K562 (cell line): Measurements from ENCODE around the gene TRPM4. TPM values are rescaled to one million over a fixed set of nuclear protein-coding genes. Genes with fewer than 3 reads are reported as not detected.

Experiments used
- BRF1 ChIP-seq: IDR thresholded peaks from 3 replicates; pipeline ENCODE4 v1.6.1; 2011; ENCODE audit warnings: borderline replicate concordance, mild to moderate bottlenecking; ENCODE audit not compliant: insufficient read length; ENCODE audit errors: extremely low read depth
- CEBPG ChIP-seq, 3 experiments: fragments of 200-800 bp in 1 of 3; sonication (Bioruptor generic) in 1 of 3; sonication (generic) in 1 of 3; formaldehyde crosslinking in 1 of 3; IDR thresholded peaks in 2 of 3; conservative IDR thresholded peaks in 1 of 3; 2 replicates each; pipeline versions ENCODE4 v1.6.1 to v1.8.0; 2016 to 2022; ENCODE audit warnings: missing compliant biosample characterization in 2 of 3, missing genetic modification characterization in 2 of 3, mild to moderate bottlenecking in 1 of 3, missing genetic modification reagents in 1 of 3
- HES1 ChIP-seq: fragments of 450-650 bp; IDR thresholded peaks from 2 replicates; pipeline ENCODE4 v1.6.1; 2016; ENCODE audit warnings: low read depth, mild to moderate bottlenecking, moderate library complexity
- MYC ChIP-seq, 2 experiments: fragments of 250-450 bp in 1 of 2; sonication (Bioruptor Pico) in 1 of 2; IDR thresholded peaks; 2 replicates each; pipeline versions ENCODE4 v1.5.1 to v1.6.1; 2012 to 2021; ENCODE audit warnings: low read depth in 2 of 2, borderline replicate concordance in 1 of 2, improper control_type of control experiment in 1 of 2, low read length in 1 of 2, mild to moderate bottlenecking in 1 of 2, moderate library complexity in 1 of 2
- NR4A1 ChIP-seq, 2 experiments: fragments of 250-450 bp in 1 of 2; fragments of 450-650 bp in 1 of 2; sonication (Bioruptor Pico) in 1 of 2; IDR thresholded peaks; 2 replicates each; pipeline versions ENCODE4 v1.4.0 to v1.6.1; 2016 to 2020; ENCODE audit warnings: mild to moderate bottlenecking in 2 of 2, missing compliant biosample characterization in 1 of 2, missing genetic modification characterization in 1 of 2, moderate library complexity in 1 of 2
- PCBP2 ChIP-seq: fragments of 200-400 bp; formaldehyde crosslinking; IDR thresholded peaks from 2 replicates; pipeline ENCODE4 v1.6.1; 2018; ENCODE audit warnings: low read length, low read depth, mild to moderate bottlenecking, moderate library complexity; ENCODE audit not compliant: poor library complexity, severe bottlenecking
- PRDM10 ChIP-seq: fragments of 450-650 bp; IDR thresholded peaks from 2 replicates; pipeline ENCODE4 v1.6.1; 2018; ENCODE audit not compliant: partially characterized antibody
- RAD51 ChIP-seq: fragments of 450-650 bp; IDR thresholded peaks from 2 replicates; pipeline ENCODE4 v1.7.1; 2016; ENCODE audit warnings: low read depth, mild to moderate bottlenecking, borderline replicate concordance
- RBFOX2 ChIP-seq: fragments of 200-400 bp; formaldehyde crosslinking; IDR thresholded peaks from 2 replicates; pipeline ENCODE4 v1.6.1; 2017; ENCODE audit warnings: low read depth, mild to moderate bottlenecking, low read length, moderate library complexity
- SMC3 ChIP-seq: conservative IDR thresholded peaks from 2 replicates; pipeline ENCODE4 v1.6.1; 2011; ENCODE audit warnings: low read depth, low read length, improper control_type of control experiment; ENCODE audit not compliant: insufficient read depth
- SRF ChIP-seq, 2 experiments: fragments of 250-450, 450-650 bp in 1 of 2; sonication (Bioruptor Pico) in 1 of 2; sonication (generic) in 1 of 2; formaldehyde crosslinking; IDR thresholded peaks; 2 replicates each; pipeline versions ENCODE4 v1.5.0 to v1.5.1; 2020 to 2022; ENCODE audit warnings: mild to moderate bottlenecking in 1 of 2, missing genetic modification reagents in 1 of 2
- ZNF431 ChIP-seq: sonication (generic); formaldehyde crosslinking; IDR thresholded peaks from 2 replicates; pipeline ENCODE4 v1.8.0; 2022; ENCODE audit warnings: mild to moderate bottlenecking, missing genetic modification reagents
- ZNF780A ChIP-seq: fragments of 250-450 bp; sonication (Bioruptor Pico); IDR thresholded peaks from 2 replicates; pipeline ENCODE4 v1.5.0; 2021; ENCODE audit warnings: mild to moderate bottlenecking
- polyA plus RNA-seq, 8 experiments: library from polyadenylated mRNA; depleted of rRNA in 4 of 8; stranded (reverse) in 5 of 8; unstranded in 3 of 8; fragments of >200 nt; fragmentation: Nextera tagmentation in 2 of 8; fragmentation: Illumina TruSeq in 1 of 8; extraction: Ambion mirVana in 2 of 8; extraction: Trizol in 1 of 8; gene quantifications; 2 replicates each; pipeline versions ENCODE4 v1.2.1 to v1.2.3, GENCODE V29; 2011 to 2014; ENCODE audit warnings: inconsistent platforms in 1 of 8, missing spikeins in 1 of 8
- total RNA-seq, 7 experiments: library from RNA; depleted of rRNA in 6 of 7; stranded (reverse); fragments of >200 nt in 6 of 7; fragmentation: Illumina TruSeq in 2 of 7; extraction: Trizol in 2 of 7; gene quantifications; 2 replicates each; pipeline versions ENCODE4 v1.2.1 to v1.2.3, GENCODE V29; 2011 to 2021; ENCODE audit warnings: low replicate concordance in 1 of 7
- TF ChIP-seq, protein P1 (sequence below): fragments of 200-400 bp; formaldehyde crosslinking; IDR thresholded peaks from 2 replicates; pipeline ENCODE4 v1.6.1; 2017; ENCODE audit warnings: mild to moderate bottlenecking, low read depth, low read length, moderate library complexity
- TF ChIP-seq, protein P2 (sequence below): sonication (generic); formaldehyde crosslinking; IDR thresholded peaks from 2 replicates; pipeline ENCODE4 v1.5.0; 2020; ENCODE audit warnings: missing genetic modification reagents

Gene TRPM4
- total and polyA plus RNA-seq, 9 of the 15 experiments (the other 6 are each of a cell fraction or from before 2014, with no cell fraction given) = 6.5 to 45.4 (median 15.2) TPM

GRCh38 chr19:49114630-49115363, 42.8 kb upstream of the TRPM4 start (continued):
- TF ChIP-seq PRDM10 (peak; percentile 5), SMC3 (no peak), MYC (IDR thresholded peaks at IDR 0.05; ENCODE audit: low read depth, low read length) (no peak), MYC (CRISPR knock-in tag; IDR thresholded peaks at IDR 0.05; ENCODE audit: borderline replicate concordance, low read depth) (no peak), HES1 (no peak), CEBPG (CRISPR knock-in tag; IDR thresholded peaks at IDR 0.05) (no peak), CEBPG (tag; conservative IDR thresholded peaks at IDR 0.05 in 1 of 2, IDR thresholded peaks at IDR 0.05 in 1 of 2) (no peak), RAD51 (no peak), ZNF431 (CRISPR knock-in tag) (no peak), BRF1 (no peak), PCBP2 (no peak), SRF (CRISPR knock-in tag; IDR thresholded peaks at IDR 0.05) (no peak), ZNF780A (CRISPR knock-in tag) (no peak), RBFOX2 (no peak), NR4A1 (CRISPR knock-in tag; IDR thresholded peaks at IDR 0.05) (no peak), NR4A1 (tag; IDR thresholded peaks at IDR 0.05) (no peak)
- TF ChIP-seq, protein P1, sequence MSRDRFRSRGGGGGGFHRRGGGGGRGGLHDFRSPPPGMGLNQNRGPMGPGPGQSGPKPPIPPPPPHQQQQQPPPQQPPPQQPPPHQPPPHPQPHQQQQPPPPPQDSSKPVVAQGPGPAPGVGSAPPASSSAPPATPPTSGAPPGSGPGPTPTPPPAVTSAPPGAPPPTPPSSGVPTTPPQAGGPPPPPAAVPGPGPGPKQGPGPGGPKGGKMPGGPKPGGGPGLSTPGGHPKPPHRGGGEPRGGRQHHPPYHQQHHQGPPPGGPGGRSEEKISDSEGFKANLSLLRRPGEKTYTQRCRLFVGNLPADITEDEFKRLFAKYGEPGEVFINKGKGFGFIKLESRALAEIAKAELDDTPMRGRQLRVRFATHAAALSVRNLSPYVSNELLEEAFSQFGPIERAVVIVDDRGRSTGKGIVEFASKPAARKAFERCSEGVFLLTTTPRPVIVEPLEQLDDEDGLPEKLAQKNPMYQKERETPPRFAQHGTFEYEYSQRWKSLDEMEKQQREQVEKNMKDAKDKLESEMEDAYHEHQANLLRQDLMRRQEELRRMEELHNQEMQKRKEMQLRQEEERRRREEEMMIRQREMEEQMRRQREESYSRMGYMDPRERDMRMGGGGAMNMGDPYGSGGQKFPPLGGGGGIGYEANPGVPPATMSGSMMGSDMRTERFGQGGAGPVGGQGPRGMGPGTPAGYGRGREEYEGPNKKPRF = no peak
- TF ChIP-seq, protein P2, sequence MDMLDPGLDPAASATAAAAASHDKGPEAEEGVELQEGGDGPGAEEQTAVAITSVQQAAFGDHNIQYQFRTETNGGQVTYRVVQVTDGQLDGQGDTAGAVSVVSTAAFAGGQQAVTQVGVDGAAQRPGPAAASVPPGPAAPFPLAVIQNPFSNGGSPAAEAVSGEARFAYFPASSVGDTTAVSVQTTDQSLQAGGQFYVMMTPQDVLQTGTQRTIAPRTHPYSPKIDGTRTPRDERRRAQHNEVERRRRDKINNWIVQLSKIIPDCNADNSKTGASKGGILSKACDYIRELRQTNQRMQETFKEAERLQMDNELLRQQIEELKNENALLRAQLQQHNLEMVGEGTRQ = no peak
